GM12878 (cell line): ENCODE results near the gene MROH9. TPM values are rescaled to one million over a fixed set of nuclear protein-coding genes. Genes with fewer than 3 reads are reported as not detected.

ENCODE experiments used
- CHD1 ChIP-seq: IDR thresholded peaks from 2 replicates; pipeline ENCODE4 v1.6.1; 2012; ENCODE audit warnings: low read depth, low read length, improper control_type of control experiment
- CREM ChIP-seq: IDR thresholded peaks from 2 replicates; pipeline ENCODE4 v1.6.1; 2014; ENCODE audit warnings: antibody characterized with exemption, low read depth
- MYC ChIP-seq: IDR thresholded peaks from 2 replicates; pipeline ENCODE4 v1.6.1; 2011; ENCODE audit warnings: mild to moderate bottlenecking, low read length, moderate library complexity, inconsistent platforms; ENCODE audit not compliant: insufficient read depth, insufficient replicate concordance, insufficient read length, severe bottlenecking
- NFYB ChIP-seq: IDR thresholded peaks from 2 replicates; pipeline ENCODE4 v1.6.1; 2011; ENCODE audit warnings: low read depth, mild to moderate bottlenecking, low read length, improper control_type of control experiment, moderate library complexity; ENCODE audit not compliant: insufficient read depth
- RUNX3 ChIP-seq: IDR thresholded peaks from 2 replicates; pipeline ENCODE4 v1.6.1; 2012; ENCODE audit warnings: low read length, inconsistent platforms
- SPI1 ChIP-seq: IDR thresholded peaks from 2 replicates; pipeline ENCODE4 v1.6.1; 2011; ENCODE audit warnings: low read depth, mild to moderate bottlenecking, low read length, moderate library complexity, borderline replicate concordance; ENCODE audit not compliant: insufficient read depth
- YBX1 ChIP-seq: fragments of 450-650 bp; IDR thresholded peaks from 2 replicates; pipeline ENCODE4 v1.6.1; 2016; ENCODE audit warnings: antibody characterized with exemption
- polyA plus RNA-seq, 11 experiments: library from polyadenylated mRNA; depleted of rRNA in 4 of 11; unstranded in 6 of 11; stranded (reverse) in 5 of 11; fragments of >200 nt; fragmentation: Nextera tagmentation in 4 of 11; fragmentation: Illumina TruSeq in 1 of 11; extraction: Ambion mirVana in 4 of 11; extraction: Trizol in 1 of 11; gene quantifications; 1 replicate in 1 of 11; 2 replicates in 10 of 11; pipeline versions ENCODE4 v1.2.1 to v1.2.3, GENCODE V29; 2011 to 2016; ENCODE audit warnings: inconsistent platforms in 2 of 11, missing spikeins in 2 of 11, low read depth in 1 of 11
- total RNA-seq, 4 experiments: library from RNA; depleted of rRNA in 3 of 4; stranded (reverse); fragments of >200 nt in 3 of 4; fragmentation: Illumina TruSeq in 1 of 4; extraction: Trizol in 1 of 4; gene quantifications; 2 replicates each; pipeline versions ENCODE4 v1.2.1 to v1.2.3, GENCODE V29; 2013 to 2021
- TF ChIP-seq, protein P1 (sequence below): fragments of 450-650 bp; IDR thresholded peaks from 2 replicates; pipeline ENCODE4 v1.6.1; 2017; ENCODE audit warnings: mild to moderate bottlenecking
- TF ChIP-seq, protein P2 (sequence below): fragments of 450-650 bp; IDR thresholded peaks from 2 replicates; pipeline ENCODE4 v1.6.1; 2017; ENCODE audit warnings: mild to moderate bottlenecking, moderate library complexity
- TF ChIP-seq, protein P3 (sequence below): fragments of 450-650 bp; IDR thresholded peaks from 2 replicates; pipeline ENCODE4 v1.6.1; 2017; ENCODE audit warnings: low read depth, mild to moderate bottlenecking, moderate library complexity

The MROH9 gene
- total and polyA plus RNA-seq, 10 of the 15 experiments (the other 5 are each of a cell fraction or from before 2014, with no cell fraction given): not detected

DNA sequence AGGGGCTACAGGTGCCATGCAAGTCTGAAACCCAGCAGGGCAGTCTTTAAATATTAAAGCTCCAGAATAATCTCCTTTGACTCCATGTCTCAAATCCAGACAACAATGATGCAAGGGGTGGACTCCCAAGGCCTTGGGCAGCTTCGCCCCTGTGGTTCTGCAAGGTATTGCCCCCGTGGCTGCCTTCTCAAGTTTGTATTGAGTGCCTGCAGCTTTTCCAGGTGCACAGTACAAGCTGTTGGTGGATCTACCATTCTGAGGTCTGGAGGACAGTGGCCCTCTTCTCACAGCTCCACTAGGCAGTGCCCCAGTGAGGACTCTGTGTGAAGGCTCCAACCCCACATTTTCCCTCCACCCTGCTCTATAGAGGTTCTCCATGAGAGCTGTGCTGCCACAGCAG, 3.7 kb upstream of the MROH9 start (continued):
- TF ChIP-seq, protein P1, sequence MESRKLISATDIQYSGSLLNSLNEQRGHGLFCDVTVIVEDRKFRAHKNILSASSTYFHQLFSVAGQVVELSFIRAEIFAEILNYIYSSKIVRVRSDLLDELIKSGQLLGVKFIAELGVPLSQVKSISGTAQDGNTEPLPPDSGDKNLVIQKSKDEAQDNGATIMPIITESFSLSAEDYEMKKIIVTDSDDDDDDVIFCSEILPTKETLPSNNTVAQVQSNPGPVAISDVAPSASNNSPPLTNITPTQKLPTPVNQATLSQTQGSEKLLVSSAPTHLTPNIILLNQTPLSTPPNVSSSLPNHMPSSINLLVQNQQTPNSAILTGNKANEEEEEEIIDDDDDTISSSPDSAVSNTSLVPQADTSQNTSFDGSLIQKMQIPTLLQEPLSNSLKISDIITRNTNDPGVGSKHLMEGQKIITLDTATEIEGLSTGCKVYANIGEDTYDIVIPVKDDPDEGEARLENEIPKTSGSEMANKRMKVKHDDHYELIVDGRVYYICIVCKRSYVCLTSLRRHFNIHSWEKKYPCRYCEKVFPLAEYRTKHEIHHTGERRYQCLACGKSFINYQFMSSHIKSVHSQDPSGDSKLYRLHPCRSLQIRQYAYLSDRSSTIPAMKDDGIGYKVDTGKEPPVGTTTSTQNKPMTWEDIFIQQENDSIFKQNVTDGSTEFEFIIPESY: no peak
- no peak for TF ChIP-seq CREM
- TF ChIP-seq MYC: no peak
- no peak for TF ChIP-seq NFYB
- TF ChIP-seq RUNX3: no peak
- no peak for TF ChIP-seq SPI1
- TF ChIP-seq, protein P2, sequence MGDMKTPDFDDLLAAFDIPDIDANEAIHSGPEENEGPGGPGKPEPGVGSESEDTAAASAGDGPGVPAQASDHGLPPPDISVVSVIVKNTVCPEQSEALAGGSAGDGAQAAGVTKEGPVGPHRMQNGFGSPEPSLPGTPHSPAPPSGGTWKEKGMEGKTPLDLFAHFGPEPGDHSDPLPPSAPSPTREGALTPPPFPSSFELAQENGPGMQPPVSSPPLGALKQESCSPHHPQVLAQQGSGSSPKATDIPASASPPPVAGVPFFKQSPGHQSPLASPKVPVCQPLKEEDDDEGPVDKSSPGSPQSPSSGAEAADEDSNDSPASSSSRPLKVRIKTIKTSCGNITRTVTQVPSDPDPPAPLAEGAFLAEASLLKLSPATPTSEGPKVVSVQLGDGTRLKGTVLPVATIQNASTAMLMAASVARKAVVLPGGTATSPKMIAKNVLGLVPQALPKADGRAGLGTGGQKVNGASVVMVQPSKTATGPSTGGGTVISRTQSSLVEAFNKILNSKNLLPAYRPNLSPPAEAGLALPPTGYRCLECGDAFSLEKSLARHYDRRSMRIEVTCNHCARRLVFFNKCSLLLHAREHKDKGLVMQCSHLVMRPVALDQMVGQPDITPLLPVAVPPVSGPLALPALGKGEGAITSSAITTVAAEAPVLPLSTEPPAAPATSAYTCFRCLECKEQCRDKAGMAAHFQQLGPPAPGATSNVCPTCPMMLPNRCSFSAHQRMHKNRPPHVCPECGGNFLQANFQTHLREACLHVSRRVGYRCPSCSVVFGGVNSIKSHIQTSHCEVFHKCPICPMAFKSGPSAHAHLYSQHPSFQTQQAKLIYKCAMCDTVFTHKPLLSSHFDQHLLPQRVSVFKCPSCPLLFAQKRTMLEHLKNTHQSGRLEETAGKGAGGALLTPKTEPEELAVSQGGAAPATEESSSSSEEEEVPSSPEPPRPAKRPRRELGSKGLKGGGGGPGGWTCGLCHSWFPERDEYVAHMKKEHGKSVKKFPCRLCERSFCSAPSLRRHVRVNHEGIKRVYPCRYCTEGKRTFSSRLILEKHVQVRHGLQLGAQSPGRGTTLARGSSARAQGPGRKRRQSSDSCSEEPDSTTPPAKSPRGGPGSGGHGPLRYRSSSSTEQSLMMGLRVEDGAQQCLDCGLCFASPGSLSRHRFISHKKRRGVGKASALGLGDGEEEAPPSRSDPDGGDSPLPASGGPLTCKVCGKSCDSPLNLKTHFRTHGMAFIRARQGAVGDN: no peak
- TF ChIP-seq, protein P3, sequence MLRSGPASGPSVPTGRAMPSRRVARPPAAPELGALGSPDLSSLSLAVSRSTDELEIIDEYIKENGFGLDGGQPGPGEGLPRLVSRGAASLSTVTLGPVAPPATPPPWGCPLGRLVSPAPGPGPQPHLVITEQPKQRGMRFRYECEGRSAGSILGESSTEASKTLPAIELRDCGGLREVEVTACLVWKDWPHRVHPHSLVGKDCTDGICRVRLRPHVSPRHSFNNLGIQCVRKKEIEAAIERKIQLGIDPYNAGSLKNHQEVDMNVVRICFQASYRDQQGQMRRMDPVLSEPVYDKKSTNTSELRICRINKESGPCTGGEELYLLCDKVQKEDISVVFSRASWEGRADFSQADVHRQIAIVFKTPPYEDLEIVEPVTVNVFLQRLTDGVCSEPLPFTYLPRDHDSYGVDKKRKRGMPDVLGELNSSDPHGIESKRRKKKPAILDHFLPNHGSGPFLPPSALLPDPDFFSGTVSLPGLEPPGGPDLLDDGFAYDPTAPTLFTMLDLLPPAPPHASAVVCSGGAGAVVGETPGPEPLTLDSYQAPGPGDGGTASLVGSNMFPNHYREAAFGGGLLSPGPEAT: no peak
- no peak for TF ChIP-seq YBX1
- no peak for TF ChIP-seq CHD1
